HepG2 (cell line): ENCODE measurements around the gene CHMP4B.

ENCODE experiments used
- ETV6 ChIP-seq: sonication (generic); formaldehyde crosslinking; conservative IDR thresholded peaks from 2 replicates; pipeline ENCODE4 v1.4.0; 2020; ENCODE audit warnings: missing genetic modification reagents
- USF2 ChIP-seq, 2 experiments: sonication (generic) in 1 of 2; formaldehyde crosslinking in 1 of 2; IDR thresholded peaks; 2 replicates each; pipeline versions ENCODE4 v1.5.1 to v1.6.1; 2011 to 2020; ENCODE audit warnings: borderline replicate concordance in 1 of 2, low read depth in 1 of 2, low read length in 1 of 2, mild to moderate bottlenecking in 1 of 2, missing genetic modification reagents in 1 of 2, moderate library complexity in 1 of 2

DNA sequence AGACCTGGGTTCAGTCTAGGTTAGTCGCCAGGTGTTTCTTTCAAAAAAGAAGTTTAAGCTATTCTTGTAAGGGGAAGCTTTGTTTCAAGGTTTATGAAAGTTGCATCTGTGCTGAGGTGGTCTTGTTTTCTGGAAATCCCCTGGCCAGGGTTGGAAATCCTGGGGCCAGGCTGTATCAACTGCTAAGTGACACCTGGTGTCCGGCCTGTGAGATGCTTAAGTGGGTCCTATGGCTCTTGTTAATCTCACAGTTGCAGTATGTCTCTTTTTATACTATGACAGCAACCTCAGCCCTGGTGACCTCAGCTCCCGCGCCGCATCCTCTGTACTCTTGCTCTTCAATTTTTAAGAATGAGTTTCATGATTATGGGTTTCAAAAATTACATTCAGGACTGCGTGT, 72.0 kb downstream of the CHMP4B start:
- no peak for TF ChIP-seq USF2 (IDR thresholded peaks at IDR 0.05; ENCODE audit: low read depth, low read length)
- TF ChIP-seq USF2 (CRISPR knock-in tag; IDR thresholded peaks at IDR 0.05; ENCODE audit: borderline replicate concordance): no peak
- no peak for TF ChIP-seq ETV6 (CRISPR knock-in tag)
